ENCODE data around the gene FRMD1. TPM values are rescaled to one million over a fixed set of nuclear protein-coding genes. Genes with fewer than 3 reads are reported as not detected.

The FRMD1 gene
- total and polyA plus RNA-seq, 2 of the 8 experiments (the other 6 are each of a cell fraction or from before 2014, with no cell fraction given), result 0.36 TPM; not detected in 1

DNA sequence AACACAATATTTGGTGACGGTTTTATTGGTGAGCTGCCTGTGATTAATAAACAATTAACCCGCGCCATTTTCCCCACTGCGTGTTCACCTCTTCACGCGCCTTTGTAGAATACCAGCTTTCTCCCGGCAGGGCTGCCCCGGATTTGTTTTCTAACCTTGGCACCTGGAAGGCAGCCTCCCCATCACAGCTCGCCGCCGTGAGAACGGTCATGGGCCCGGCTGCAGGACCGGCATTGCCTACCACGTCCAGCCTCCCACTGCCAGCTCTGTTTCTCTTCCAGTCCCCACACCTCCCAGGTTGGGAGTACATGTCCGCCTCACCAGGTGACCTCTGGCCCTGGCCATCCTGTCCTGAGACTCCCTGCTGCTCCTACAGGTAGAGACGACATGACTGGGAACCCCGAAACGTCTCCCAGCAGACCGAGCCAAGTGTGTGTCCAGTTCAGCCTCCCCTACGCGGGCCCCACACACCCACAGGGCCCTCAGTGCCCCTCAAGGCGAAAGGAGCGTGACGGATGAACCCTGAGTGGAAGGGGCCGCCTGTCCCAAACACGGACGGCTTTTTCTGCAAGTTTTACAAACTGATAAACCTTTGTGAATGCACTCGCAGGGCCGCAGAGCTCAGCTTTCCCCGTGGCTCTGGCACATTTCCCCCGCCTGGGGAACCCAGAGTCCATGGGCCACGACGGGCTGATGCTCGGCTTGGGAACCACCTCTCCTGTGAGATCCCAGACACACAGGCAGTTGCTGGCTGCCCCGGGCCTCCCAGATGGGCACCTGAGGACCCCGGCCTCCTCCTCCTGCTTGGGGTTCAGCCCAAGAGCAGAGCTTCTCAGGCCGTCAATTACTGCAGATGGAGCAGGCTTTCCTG lies 25.7 kb downstream of the FRMD1 start (continued):
- TF ChIP-seq, protein P1, sequence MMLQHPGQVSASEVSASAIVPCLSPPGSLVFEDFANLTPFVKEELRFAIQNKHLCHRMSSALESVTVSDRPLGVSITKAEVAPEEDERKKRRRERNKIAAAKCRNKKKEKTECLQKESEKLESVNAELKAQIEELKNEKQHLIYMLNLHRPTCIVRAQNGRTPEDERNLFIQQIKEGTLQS (IDR thresholded peaks at IDR 0.05; ENCODE audit: insufficient read depth, low read depth, low read length), result no peak
- TF ChIP-seq SIRT6 (IDR thresholded peaks at IDR 0.05; ENCODE audit: low read length), result no peak
- no peak for TF ChIP-seq CTBP2 (IDR thresholded peaks at IDR 0.05; ENCODE audit: borderline replicate concordance, insufficient read depth, insufficient read length, low read length)
- TF ChIP-seq RBBP5 (IDR thresholded peaks at IDR 0.05; ENCODE audit: borderline replicate concordance, low read depth, low read length), result no peak
- no peak for TF ChIP-seq GABPA (IDR thresholded peaks at IDR 0.05; ENCODE audit: borderline replicate concordance, insufficient read depth, low read length)
- TF ChIP-seq MAFK (IDR thresholded peaks at IDR 0.05; ENCODE audit: low read depth, low read length), result no peak
- no peak for TF ChIP-seq POU5F1 (IDR thresholded peaks at IDR 0.05; ENCODE audit: low read depth, low read length)
- TF ChIP-seq TEAD4 (IDR thresholded peaks at IDR 0.05; ENCODE audit: low read depth, low read length), result no peak
- no peak for TF ChIP-seq ZNF274 (IDR thresholded peaks at IDR 0.05; ENCODE audit: borderline replicate concordance, extremely low read depth, low read length)
- no peak for TF ChIP-seq CHD2 (IDR thresholded peaks at IDR 0.05; ENCODE audit: low read length)
